Measurements from ENCODE around the gene SOWAHA. TPM values are rescaled to one million over a fixed set of nuclear protein-coding genes. Genes with fewer than 3 reads are reported as not detected.

Gene SOWAHA
- total RNA-seq: under 1 TPM; 0.16 to 0.75 (median 0.37) TPM

DNA sequence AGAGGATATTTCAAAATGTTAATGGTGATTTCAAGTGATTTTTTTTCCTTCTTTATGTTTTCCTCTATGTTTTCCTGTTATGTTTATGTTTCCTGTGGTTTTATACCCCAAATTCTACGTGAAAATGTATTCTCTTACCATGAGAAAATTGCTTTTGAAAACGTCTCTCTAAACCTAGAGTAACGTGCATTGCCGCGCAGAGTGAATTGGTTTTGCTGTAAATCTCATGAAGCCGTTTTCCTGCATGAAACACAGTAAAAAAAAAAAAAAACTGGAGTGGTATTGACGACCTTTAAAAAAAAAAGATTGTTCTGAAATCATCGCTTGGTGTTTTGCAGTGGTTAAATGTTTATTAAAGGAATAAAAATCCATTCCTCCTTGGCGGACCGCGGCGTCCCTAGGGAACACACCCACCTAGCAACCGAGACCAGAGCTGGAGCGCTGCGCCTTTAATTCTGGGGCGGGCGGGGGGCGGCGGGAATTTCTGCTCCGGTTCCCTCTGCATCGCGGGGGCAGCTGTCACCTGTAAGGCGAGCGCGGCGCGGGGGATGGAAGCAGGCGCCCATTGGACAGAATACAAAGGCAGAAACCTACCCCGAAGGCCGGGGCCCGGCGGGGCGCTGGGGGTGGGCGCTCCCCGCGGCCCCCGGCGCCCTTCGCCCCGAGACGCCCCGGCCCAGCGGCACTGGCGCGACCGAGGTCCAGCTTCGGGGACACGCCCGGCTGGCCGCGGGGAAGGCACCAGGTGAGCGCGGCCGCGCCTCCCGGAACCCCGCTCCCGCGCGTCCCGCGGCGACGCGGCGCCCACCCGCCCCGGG is at the start of gene SOWAHA:
Gene SOWAHA (plus strand): TSS at position 522 of the 818 bp plus-strand sequence. CDS start 320 bp downstream, outside the sequence.
- TF ChIP-seq, protein P1, sequence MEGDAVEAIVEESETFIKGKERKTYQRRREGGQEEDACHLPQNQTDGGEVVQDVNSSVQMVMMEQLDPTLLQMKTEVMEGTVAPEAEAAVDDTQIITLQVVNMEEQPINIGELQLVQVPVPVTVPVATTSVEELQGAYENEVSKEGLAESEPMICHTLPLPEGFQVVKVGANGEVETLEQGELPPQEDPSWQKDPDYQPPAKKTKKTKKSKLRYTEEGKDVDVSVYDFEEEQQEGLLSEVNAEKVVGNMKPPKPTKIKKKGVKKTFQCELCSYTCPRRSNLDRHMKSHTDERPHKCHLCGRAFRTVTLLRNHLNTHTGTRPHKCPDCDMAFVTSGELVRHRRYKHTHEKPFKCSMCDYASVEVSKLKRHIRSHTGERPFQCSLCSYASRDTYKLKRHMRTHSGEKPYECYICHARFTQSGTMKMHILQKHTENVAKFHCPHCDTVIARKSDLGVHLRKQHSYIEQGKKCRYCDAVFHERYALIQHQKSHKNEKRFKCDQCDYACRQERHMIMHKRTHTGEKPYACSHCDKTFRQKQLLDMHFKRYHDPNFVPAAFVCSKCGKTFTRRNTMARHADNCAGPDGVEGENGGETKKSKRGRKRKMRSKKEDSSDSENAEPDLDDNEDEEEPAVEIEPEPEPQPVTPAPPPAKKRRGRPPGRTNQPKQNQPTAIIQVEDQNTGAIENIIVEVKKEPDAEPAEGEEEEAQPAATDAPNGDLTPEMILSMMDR (IDR thresholded peaks at IDR 0.05; ENCODE audit: low read depth): no peak

DNA sequence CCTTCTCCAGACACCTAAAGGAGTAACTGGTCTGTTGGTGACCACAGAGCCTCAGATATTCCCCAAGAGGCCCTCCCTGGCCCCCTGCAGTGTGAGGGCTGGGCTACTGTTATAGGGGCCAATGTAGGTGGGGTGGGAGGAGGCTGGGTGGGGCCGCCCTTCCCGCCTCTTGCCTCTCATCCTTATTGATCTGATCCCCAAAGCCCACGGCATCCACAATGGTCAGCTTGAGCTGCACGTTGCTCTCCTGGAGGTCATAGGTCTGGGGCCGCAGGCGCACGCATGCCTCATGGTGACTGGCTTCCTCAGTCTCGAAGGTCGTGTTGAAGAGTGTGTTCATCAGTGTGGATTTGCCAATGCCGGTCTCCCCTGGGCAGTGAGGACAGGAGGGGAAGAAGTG is 49.1 kb upstream of the SOWAHA start:
- TF ChIP-seq, protein P1 (IDR thresholded peaks at IDR 0.05; ENCODE audit: low read depth): no peak

DNA sequence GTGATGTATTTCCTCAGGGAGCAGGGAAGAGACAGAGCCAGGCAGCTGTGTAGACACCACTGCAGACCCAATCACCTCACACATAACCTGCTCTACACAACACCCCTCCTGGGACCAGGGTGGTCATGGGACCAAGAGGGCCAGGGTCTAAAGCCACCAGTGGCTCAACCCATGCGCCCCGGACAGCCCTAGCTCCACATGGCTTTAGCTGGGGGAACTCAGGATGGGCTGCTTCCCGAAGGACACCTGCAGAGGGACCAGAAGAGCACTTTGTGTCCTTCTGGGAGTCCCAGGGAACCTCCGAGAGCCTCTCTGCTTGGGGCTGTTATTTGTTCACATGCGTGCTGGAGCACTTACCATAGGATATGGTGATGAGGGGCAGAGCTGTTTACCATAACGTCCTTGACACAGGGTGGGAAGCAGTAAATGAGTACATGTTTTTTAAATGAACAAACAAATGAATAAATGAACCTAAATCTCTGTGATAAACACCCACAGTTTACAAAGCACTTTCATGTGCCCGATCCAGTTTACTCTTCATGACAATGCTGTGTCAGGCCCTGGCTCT is 48.3 kb upstream of the SOWAHA start:
- TF ChIP-seq, protein P1 (IDR thresholded peaks at IDR 0.05; ENCODE audit: low read depth): no peak

DNA sequence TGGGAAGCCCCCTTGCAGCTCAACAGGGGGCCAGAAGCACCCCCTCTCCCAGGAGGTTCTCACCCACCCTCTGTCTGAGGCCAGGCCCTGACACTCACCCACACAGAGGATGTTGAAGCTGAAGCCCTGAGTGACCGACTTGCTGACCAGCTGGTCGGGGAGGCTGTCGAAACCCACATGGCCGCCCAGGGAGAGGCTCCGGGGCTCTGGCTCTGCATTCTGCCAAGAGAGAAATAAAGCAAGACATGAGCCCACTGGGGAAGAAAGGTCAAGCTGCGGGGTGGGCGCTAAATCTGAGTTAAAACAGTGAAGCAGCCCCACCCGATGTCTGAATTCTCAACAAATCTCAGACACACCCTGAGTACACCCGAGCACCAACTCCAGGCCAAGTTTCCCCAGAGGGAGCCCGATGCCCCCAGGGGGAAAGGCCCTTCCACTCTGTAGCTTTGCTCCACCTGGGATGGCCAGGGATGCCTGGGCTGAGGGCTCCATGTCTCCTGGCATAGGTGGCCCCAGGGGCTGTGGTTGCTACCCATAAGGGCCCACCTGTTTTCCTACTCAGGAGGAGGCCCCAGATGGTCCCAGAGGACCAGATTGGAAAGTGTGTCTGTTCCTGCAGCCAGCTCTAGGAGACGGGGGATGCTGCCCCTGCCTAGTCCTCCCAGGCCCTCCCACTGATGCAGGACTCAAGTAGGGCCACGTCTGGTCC is 47.6 kb upstream of the SOWAHA start:
- TF ChIP-seq, protein P1 (IDR thresholded peaks at IDR 0.05; ENCODE audit: low read depth): no peak

DNA sequence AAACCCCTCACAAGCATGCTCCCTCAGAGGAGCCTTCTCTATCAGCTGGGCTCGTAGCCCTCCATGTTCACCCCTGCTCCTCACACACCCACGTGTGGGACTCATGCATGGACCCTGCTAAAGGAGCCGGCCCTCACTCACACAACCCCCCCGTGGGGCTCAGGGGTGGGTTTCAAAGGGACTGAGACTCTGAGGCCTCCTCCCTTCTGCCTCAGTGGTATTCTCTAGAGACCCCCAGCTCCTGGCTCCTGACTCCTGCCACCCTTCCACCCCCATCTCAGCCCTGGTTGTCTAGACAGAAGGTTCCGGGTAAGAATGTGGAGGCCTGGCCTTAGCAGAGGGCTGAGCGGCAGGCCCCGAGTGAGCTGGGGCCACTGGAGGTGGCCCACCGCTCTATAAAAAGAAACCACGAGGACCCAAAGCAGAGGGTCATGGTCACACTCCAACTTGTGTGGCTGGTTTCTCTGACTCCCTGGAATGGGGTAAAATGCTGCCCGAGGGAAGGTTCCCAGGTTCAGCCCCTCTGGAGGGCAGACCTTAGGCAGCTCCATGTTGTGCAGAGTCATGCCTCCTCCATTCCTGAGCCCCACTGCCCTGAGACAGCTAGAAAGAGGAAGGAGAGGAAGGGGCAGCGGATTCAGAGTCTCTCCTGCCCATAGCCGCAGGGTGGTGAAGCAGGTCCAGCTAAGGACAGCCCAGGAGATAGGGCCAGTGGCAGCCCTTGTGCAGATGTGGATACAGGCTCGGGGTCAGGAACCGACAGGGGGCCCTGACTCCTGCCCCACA is 46.9 kb upstream of the SOWAHA start:
- TF ChIP-seq, protein P1 (IDR thresholded peaks at IDR 0.05; ENCODE audit: low read depth): no peak

DNA sequence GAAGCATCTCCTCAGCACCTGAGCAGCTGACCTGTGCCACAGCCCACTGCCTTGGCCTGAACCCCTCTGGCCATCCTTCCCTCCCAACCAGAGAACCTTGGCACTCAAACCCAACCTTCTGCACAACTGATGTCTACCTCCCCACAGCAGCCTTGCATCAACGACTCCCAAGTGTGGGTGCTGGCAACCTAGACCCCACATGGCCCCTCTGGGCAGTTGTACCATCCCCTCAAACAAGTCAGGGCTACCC is 46.4 kb upstream of the SOWAHA start:
- TF ChIP-seq, protein P1 (IDR thresholded peaks at IDR 0.05; ENCODE audit: low read depth): no peak

Measured in subcutaneous adipose tissue (tissue), 4 donors.